ENCODE measurements around the gene F10.
"Not testable (repeated sequence)": the region's sequence is repeated elsewhere in the genome, so short reads cannot be mapped to it uniquely, and the experiment has no call there.

The F10 gene

DNA sequence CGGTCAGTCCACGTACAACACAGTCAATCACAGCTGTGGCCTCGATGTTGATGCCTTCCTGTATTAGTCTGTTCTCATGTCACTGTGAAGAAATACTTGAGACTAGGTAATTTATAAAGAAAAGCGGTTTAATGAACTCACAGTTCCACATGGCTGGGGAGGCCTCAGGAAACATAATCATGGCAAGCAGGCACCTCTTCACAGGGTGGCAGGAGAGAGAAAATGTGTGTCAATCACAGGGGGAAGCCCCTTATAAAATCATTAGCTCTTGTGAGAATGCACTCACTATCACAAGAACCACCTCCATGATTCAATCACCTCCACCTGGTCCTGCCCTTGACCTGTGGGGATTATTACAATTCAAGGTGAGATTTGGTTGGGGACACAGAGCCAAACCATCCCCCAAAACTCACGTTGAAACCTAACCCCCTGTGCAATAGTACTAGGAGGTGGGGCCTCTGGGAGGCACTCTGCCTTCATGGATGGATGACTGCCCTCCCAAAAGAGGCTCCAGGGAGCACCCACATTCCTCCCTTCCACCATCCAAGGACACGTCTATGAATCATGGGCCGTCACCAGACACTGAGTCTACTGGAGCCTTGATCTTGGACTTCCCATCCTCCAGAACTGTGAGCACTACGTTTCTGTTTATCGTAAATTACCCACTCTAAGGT is 33.5 kb downstream of the F10 start:
- no peak for DNase-seq

DNA sequence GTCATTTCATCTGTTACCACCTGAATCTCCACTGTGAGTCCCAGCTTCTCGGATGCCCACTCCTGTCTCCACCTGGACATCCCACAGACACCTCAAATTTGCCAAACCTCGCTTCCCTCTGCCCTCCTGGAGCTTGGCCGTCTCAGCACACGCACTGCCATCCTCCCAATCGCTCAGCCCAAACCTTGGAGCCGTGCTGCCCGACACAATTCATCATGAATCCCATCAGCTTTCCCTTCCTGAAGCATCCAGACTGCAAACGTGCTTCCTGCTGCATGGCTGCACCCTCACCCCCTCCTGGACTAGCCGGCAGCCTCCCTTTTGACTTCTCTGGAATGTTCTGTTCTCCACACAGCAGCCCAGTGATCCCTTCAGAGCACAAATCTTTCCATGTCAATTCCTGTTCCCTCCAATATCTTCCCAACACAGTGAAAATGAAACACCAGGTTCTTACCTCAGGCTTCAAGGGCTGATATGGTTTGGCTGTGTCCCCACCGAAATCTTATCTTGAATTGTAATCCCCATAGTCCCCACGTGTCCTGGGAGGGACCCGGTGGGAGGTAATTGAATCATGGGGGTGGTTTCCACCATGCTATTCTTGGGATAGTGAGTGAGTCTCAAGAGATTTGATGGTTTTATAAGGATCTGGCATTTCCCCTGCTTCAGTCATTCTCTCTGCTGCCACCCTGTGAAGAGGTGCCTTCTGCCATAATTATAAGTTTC is 34.8 kb downstream of the F10 start:
- DNase-seq, result no peak

DNA sequence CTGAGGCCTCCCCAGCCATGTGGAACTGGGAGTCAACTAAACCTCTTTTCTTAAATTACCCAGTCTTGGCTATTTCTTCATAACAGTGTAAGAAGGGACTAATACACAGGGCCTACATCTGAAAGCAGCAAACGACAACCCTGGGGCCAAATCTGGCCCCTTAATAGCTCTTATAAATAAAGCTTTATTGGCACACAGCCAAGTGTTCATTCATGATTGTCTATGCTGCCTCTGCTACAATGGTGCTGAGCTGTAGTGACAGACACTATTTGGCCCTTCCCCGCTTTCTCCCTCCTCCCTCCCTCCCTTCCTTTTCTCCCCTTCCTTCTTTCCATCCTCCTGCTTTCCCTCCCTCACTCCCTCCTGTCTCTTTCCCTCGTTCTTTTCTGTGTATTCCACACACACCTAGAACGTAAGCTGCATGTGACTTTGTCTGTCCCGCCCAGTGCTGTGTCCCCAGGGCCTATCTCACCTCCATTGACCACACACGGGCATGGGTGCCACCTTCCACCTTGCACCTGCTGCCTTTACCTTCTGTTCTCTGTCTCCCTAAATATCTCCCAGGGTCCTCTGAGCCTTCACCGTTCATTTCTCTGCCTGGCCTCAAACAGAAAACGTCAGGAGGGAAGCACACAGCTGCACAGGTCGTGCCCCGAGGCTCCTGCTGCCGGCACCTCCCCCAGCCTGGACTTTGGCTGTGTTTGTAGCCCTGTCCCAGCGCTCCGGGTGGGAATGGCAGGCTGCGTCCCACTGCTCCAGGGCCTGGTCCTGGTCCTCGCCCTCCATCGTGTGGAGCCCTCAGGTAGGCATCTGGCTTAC is 35.5 kb downstream of the F10 start, which contains the start of gene PROZ:
Gene PROZ (plus strand): TSS at position 720 of the 819 bp plus-strand sequence. CDS start 13 bp downstream, at position 733.
- DNase-seq, result no peak

DNA sequence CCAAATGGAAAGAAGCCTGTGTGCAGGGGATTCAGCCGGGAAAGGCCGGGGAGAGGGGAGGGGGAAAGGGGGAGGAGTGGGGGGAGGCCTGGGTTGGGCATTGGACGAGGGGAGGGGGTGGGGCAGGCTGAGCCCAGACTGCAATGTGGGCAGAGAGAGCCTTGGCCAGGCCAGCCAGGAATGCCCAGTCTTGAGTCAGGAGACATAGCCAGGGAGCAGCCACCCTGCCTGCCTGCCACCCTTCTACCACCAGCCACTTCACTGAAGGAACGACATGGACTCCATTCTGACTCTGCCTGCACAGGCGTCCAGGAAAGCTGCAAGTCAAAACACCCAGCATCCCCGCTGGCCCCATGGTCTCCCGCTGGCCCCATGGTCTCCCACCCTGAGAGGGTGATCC is 36.3 kb downstream of the F10 start:
- no peak for DNase-seq

- no peak for DNase-seq
These were observed 37.1 kb downstream of the F10 start for GRCh38 chr13:113159701-113160100.

GRCh38 chr13:113160983-113161382 is 38.4 kb downstream of the F10 start:
- DNase-seq, result no peak

DNA sequence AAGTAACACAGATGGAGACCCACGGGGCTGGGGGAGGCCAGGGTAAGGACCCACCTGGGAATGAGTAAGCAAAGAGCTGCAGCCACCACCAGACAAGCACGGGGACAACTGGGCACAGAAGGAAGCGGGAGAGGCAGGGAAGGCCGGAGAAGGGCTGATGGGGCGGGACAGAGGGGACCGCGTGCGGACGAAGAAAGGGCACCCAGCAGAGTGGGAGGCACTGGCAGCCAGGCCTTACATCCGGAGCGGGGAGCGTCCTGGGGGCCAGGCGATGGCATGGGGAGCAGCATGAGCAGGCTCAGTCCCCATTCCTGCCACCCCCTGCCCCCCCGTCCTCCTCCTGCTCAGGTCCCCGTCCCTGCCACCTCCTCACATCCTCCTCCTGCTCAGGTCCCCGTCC is 38.8 kb downstream of the F10 start:
- no peak for DNase-seq

DNA sequence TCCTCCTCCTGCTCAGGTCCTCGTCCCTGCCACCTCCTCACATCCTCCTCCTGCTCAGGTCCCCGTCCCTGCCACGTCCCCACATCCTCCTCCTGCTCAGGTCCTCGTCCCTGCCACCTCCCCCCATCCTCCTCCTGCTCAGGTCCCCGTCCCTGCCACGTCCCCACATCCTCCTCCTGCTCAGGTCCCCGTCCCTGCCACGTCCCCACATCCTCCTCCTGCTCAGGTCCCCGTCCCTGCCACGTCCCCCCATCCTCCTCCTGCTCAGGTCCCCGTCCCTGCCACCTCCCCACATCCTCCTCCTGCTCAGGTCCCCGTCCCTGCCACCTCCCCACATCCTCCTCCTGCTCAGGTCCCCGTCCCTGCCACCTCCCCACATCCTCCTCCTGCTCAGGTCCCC is 39.4 kb downstream of the F10 start:
- not testable (repeated sequence) for DNase-seq

DNA sequence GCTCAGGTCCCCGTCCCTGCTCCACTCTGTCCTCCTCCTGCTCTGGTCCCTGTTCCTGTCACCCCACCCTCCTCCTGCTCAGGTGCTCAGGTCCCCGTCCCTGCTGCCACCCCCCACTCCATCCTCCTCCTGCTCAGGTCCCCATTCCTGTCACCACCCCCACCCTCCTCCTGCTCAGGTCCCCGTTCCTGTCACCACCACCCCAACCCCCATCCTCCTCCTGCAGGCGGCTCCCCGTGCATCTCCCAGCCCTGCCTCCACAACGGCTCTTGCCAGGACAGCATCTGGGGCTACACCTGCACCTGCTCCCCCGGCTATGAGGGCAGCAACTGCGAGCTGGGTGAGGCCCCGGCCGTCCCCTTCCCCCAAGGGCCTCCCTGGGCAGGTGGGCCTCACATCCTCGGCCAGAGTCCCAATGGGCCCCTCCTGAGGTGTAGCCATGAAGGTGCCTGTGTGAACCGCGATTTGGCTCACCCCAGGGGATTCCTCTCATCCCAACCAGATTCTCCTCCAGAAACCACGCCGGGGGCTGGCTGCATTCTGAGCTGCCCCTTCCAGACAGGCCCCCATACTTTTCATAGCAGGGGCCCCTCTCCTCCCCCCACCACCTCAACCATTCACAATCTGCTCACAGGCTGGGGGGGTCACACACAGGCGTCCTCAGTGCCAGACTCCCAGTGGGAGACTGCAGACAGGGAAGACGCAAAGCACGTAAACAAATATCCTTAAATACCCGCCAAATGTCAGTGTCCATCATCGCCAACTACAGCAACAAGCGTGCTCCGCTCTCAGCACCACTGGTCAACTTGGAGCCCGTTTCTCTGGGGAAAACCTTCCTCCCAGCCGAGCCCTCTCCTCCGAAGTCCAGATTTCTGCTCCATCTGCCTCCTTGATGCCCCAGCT is 40.4 kb downstream of the F10 start:
- no peak for DNase-seq

DNA sequence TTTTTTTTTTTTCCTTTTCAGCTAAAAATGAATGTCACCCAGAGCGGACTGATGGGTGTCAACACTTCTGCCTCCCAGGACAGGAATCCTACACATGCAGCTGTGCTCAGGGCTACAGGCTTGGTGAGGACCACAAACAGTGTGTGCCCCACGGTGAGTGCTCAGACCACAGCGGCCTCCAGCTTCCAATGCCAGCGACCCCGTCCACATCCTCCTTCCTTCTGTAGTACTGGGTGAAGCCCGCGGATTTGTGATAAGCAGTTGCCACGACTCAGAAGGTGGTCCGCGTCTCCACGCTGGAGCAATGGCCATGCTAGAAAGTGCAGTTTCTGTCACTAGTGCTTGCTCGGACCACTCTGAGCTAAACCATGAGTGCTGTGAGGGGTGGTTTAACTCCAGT is 41.9 kb downstream of the F10 start:
- no peak for DNase-seq

GRCh38 chr13:113166266-113166665 is 43.7 kb downstream of the F10 start:
- DNase-seq, result no peak

DNA sequence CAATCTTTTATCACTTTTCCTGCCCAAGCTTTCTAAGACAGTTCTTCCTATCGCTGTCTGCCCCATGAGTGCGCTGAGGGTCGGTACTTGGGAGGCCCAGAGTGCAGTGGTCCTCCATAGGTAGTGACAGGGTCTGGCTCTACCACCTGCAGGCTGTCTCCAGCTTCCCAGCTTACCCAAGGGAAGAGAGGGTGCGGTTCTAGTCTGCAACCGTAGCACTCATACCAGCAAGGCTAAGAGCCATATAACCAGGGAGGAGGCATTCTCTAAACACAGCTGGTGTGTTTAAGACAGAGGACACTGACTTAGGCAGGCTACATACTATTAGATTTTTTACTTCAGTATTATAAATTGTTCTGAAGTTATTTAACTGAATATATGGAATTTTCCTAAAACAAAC is 44.1 kb downstream of the F10 start:
- DNase-seq, result no peak

DNA sequence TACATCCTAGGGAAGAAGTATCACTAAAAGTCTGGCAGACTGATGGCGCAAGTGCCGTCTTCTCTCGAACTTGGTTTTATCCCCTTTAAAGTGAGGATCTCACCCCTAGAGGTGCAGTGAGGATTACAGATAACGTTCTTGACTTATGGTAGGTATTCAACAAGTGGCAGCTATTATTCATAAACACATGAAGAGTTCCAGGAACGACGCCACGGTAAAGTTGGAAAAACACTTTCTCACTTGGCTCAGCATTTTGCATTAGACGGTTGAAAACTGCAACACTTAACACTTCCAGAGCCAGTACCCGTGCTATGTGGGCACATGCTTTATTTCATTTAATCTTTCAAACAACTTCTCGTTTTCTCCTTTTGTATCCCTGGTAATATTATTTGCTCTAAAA is 44.6 kb downstream of the F10 start:
- no peak for DNase-seq

- no peak for DNase-seq
These were observed 45.0 kb downstream of the F10 start for GRCh38 chr13:113167575-113167974.

DNA sequence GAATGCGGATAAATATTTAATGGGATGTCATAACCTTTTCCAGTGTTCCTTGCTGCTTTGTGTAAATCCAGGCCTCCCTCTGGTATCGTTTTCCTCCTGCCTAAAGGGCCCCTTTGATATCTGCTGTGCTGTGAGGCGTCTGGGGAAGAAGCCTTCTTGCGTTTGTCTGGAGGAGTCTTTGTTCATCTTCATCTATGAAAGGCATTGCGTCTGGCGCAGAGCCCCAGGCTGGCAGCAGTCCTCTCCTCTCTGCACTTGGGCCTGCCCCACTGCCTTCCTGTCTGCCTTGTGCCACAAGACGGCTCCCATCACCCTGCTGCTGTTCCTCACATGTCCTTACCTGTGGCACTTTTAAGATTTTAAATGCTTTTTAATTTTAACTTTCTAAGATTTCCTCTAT is 45.6 kb downstream of the F10 start:
- DNase-seq, result no peak

GRCh38 chr13:113169277-113170272 is 47.0 kb downstream of the F10 start:
- no peak for DNase-seq

DNA sequence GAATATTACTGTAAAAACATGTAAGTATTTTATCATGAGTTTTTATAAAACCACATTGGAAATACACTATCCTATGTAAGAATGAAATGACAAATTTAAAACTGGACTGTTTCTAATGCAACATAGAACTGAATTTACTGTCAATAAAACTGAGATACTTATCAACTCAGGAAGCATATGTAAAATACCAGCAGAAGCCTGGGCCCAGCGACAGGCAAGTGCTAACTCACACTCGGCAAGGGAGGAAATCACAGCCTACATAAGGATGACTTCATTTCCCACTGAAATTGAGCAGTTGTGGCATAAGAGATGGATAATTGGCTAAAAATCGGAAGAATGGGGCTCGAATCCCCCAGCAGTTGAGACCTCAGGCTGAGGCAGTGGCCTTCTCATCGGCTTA is 47.9 kb downstream of the F10 start:
- no peak for DNase-seq

DNA sequence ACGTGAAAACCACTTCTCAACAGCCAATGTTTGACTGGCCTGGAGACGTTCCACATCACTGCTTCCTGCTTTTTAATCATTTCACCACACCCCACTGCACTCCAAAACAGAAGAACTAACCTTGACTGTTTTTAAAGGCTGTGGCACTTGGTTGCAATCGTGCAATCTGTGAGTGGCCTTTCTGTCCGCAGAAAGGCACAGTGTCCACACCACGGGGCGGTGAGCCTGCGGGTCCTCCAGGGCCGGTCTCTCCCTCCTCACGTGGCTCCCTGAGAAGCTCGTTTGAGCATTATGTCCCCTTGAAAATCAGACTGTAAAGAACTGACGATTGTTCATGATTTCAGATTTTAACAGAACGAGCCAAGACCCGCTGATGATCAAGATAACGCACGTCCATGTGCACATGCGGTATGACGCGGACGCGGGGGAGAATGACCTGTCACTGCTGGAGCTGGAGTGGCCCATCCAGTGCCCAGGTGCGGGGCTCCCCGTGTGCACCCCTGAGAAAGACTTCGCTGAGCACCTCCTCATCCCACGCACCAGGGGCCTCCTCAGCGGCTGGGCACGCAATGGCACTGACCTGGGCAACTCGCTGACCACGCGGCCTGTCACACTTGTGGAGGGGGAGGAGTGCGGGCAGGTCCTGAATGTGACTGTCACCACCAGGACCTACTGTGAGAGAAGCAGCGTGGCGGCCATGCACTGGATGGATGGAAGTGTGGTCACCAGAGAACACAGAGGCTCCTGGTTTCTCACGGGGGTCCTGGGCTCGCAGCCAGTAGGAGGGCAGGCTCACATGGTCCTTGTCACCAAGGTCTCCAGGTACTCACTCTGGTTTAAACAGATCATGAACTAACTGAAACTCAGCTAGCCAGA is 48.9 kb downstream of the F10 start:
- no peak for DNase-seq

GRCh38 chr13:113172419-113172926 is 49.9 kb downstream of the F10 start:
- DNase-seq, result no peak

GRCh38 chr13:113176280-113176679 is 53.7 kb downstream of the F10 start:
- peak; percentile 43 to 80 (median 57) for DNase-seq
